GM19239 (cell line): ENCODE data around the gene ACADSB.
A peak's percentile ranks its signal among the peaks of the same experiment; 100 is the strongest.

Source experiments
- DNase-seq: peaks from one replicate; pipeline ENCODE4 v3.0.0; 2011; ENCODE audit warnings: low spot score; ENCODE audit not compliant: insufficient read length
- FAIRE-seq: peaks from 2 replicates; lab custom pipeline; 2011; peaks lifted over from hg19 to GRCh38; lab: Jason Lieb, UNC

ACADSB gene

GRCh38 chr10:123035467-123036086, 26.8 kb downstream of the ACADSB start:
- DNase-seq (no peak), FAIRE-seq (no peak)

DNA sequence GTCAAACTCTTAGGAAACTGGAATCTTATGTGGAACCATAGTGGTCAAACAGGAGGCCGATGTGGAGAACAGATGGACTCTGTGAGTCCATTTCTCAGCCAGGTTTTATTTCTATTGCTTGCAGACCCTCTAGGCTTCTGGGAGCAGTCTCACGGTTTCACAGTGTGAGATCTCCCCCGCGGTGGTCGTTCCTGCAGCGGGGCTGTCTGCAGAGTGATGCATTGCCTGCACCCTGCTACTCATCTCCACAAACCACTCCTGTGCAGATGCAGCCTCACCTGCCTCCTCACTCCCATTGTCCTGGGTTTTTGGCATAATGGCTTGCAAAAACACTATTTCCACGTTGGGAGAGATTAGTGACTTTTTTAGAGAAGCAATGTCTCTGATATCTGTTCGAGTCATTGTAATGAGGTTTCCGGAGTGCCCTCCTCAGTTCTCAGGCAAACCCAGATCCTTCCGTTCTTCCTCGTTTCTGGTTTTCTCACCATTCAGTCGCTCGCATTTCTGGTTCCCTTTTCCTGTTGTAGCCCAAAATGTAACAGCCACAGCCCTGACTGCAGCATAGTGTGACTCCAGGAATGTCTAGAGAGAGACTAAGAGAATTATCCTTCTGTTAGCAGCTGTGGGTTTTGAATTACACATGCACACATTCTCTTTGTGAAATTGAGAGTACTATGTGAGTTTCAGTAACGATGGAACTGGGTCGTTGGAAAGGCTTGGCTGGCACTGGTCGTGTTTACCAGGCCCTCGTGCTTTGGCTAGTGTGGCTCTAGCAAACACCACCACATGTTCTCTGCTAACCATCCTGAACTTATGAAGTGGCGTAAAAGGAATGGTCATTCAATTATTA, 30.2 kb downstream of the ACADSB start:
- DNase-seq (no peak), FAIRE-seq (peak; percentile 78)

DNA sequence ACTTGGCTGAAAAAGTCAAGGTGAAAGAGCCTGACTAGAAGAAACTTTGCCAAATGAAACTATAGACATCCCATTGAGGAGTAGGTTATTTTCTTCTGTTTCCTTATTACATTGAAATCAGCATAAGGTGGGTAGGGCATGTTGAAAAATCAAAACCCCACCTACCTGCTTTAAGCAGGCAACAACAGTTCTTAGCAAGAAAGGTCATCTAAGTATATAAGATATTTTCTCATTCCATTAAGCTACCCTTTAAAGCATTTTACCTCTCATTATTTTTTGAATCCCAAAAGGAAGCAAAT, 30.8 kb downstream of the ACADSB start:
- DNase-seq (no peak), FAIRE-seq (no peak)

GRCh38 chr10:123042708-123043408, 34.1 kb downstream of the ACADSB start:
- DNase-seq (no peak), FAIRE-seq (peak; percentile 37)

DNA sequence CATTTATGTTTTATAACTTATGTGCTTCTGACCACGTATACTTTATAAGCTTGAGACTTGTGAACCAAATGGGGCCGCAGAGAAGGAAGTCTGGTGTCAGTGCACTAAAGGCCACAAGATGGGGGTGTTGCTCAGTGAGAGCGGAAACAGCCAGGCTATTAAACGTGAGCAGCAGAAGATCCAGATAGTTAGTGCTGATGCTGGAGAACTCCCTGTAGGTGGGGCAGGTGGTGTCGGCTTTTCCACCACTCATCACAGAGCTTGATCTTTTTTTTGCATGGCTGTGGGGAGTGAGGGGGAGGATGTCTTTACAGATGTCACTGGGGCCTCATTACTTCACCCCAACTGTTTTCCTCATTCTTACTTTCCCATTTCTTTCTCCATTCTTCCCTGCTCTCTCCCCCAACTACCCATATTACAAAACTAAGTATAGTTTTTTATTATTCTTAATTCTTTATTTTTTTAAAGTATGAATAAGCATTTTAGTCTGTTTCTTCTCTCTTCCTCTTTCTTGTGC, 34.7 kb downstream of the ACADSB start:
- FAIRE-seq, result peak; percentile 97
- DNase-seq, result peak; percentile 40

DNA sequence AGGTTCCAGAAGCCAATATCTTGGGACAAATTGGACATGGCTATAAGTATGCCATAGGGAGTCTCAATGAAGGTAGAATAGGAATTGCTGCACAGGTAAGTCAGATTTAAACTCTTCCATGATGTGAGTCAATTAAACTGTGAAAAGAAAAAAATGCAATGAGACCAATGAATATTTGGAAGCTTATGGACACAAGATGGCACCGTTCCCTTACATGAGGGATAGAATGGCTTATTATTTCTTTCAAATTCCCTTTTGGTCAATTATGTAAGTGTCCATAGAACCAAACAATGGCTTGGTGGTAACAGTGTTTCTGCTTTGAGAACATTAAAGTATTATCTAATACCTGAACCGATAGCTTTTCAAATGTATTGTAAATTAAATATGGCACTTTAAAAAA, 35.6 kb downstream of the ACADSB start:
- FAIRE-seq, result no peak
- no peak for DNase-seq

DNA sequence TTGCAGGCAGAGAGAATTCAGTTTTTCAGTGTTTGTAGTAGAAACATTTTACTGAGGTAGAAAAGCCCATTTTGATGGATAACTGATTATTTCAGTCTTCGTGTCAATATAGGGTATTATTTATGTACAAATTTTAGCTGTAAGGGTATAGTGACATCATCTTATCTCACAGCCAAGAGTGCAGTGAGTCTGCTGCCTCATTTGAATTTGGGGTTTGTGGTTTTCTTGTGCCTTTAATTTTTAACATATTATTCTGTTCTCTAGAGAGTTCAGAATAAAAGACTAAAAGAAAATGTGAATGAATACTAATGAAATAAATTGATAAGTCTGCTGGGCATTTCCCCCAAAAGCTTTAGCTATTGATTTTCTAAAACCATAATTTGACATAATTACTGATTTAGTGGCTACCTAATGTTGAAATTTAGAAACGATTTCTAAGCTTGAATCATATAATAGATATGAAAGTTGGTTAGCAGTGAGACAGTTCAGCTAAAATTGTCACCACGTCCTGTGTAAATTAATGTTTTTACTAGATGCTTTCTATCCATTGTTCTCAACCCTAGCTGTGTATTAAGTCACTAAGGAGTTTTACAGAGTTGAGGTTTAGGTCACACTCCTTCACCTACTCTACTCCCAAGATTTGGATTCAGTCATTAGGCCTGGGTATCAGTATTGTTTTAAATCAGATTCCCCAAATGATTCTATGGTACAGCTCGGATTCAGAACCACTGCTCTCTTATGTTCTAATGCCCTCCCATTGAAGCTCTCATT, 37.3 kb downstream of the ACADSB start:
- FAIRE-seq (no peak), DNase-seq (no peak)

- FAIRE-seq (no peak), DNase-seq (no peak)
Measured at GRCh38 chr10:123057968-123058367, 49.2 kb downstream of the ACADSB start.

DNA sequence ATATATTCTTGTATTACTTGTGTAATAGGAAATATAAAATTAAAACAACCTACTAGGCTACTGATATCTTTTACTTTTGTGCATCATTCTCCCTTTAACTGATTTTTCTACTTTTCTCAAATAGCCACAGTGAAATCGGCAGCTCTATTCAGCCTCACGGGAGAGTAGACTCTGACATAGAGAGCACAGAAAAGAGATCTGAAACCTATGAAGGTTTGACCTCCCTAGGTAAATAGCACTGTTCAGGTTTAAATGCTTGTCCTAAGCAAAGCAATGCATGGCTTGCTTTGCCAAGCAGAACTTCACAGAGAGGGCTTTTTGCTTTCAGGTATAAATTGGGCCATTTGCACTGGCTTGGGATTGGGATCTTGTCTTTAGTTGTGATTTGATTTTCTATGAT, 53.1 kb downstream of the ACADSB start:
- DNase-seq (no peak), FAIRE-seq (no peak)

- no peak for DNase-seq
- FAIRE-seq, result no peak
Measured at GRCh38 chr10:123062726-123063125, 53.9 kb downstream of the ACADSB start.

- no peak for FAIRE-seq
Measured at GRCh38 chr10:123068087-123068853, 59.5 kb downstream of the ACADSB start.

DNA sequence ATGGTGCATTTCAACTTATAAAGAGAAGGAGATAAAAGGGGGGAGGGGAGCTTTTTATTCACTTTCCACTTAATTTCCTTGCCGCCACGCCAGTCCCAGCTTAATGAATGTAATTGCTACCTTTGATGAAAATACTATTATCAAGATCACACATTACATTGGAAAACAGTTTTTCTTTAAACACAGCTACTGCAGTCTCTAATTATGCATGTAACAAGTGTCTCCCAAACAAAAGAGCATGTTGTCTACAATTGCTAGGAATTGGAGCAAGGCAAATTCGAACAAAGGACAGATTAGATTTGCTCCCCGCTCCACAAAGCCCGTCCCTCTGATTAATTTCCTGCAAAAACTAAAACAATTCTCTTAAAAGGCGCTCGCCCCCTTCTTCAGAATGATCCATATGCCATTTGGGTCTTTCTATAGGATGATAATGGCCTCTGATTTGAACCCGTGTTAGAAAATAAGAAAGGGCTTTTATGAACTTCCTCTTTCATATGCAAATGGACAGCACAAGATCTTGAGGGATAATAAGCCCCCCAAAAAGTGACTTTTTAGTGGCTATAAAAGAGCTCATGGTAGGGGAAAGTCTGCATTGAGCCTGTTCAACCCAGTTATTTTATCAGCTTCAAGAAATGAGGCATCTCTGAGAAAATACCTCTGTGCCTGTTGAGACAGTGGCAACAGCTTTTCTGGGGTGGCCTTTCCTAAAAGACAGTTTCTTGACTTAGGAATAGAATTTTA, 60.6 kb downstream of the ACADSB start:
- DNase-seq (no peak), FAIRE-seq (no peak)

More at GRCh38 chr10:123068087-123068853, 59.5 kb downstream of the ACADSB start:
- no peak for DNase-seq

DNA sequence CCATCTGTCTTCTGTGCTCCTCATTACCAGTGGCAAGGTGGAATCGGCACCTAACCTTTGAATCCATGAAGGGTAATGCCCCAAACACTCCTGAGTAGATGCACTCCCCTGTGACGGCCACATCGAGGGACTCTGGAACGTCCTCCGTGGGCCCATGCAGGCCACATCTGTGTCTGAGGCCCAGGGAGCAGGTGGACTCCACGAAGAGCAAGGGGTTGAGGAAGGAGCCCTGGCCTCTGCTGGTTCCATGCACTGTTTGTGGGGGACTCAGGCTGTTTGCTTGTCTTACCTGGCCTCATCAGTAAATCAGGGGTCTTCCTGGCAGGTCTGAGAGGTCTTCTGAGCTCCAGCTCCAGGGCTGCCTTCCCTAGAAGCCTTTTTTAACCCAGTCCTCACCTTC, 64.4 kb downstream of the ACADSB start:
- DNase-seq, result no peak
- FAIRE-seq, result no peak

DNA sequence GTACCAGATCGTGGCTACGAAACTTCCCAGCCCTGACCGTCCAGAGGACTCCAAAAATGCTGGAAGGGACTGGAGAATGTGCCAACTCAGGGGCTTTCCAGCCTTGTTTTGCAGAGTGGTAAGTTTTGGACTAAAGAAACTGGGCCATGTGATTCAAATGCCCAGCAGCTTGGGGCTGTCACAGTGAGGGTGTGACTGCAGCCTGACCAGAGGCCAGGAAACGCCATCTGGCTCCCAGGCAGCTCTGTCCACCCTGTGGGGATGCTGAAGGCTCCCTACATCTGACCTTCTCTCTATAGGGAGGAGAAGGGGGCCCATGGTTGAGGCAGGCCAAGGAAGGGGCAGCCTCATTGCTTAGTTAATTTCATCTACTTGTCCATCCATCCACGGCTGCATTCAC, 65.4 kb downstream of the ACADSB start:
- FAIRE-seq (no peak), DNase-seq (no peak)

GRCh38 chr10:123081896-123082295, 73.1 kb downstream of the ACADSB start:
- no peak for DNase-seq

DNA sequence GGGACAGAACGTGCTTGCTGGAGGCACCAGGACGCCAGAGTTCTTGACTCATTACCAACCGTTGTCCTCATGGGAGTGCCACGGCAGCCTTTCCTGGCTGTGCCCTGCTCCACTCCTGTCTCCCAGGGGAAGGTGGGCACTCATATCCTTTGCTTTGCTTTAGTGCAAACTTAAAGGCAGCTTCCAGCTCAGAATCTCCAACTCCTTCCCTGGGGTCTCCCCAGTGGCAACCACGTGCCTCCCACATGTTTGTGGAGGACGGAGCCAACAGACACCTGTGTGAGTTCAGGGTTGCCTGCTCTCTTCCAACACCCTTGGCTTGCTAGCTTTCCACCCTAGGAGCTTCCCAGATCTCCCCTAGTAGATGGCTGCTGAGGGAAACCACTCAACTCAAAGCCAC, 75.0 kb downstream of the ACADSB start:
- FAIRE-seq, result no peak
- DNase-seq, result no peak

More at GRCh38 chr10:123081896-123082295, 73.1 kb downstream of the ACADSB start:
- FAIRE-seq, result no peak

GRCh38 chr10:123086281-123086680, 77.5 kb downstream of the ACADSB start:
- DNase-seq, result no peak
- no peak for FAIRE-seq

DNA sequence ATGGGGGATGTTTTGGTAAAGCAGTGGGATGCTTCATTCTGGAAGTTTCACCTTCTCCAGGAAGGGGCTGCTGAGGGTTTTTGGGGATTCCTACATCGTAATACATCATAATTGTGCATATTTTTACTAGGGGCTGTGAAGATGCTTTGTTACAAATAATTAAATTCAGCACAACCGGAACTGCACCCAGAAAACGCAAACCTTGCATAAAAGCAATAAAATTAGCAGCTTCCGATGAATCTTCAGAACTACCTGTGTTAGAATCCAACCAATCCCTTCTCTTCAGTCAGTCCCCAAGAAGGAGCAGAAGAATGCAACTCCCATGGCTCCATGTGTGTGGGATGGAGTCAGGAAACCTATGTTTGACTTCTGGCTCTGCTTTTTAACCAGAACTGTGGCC, 78.5 kb downstream of the ACADSB start:
- no peak for FAIRE-seq
- no peak for DNase-seq

GRCh38 chr10:123087786-123088185, 79.0 kb downstream of the ACADSB start:
- FAIRE-seq, result no peak

More at GRCh38 chr10:123087786-123088185, 79.0 kb downstream of the ACADSB start:
- no peak for DNase-seq
